HEK293 (cell line): ENCODE results near the gene EGFR.

ENCODE experiments used
- CTCF ChIA-PET: fragments of 350-600 bp; formaldehyde crosslinking; extraction: SDS; loops from one replicate; lab custom pipeline; 2021; ENCODE audit warnings: antibody characterized with exemption; lab: Yijun Ruan, JAX
- POLR2A ChIA-PET: fragments of 300-600 bp; formaldehyde crosslinking; extraction: SDS; loops from one replicate; lab custom pipeline; 2020; ENCODE audit warnings: antibody characterized with exemption, inconsistent platforms; lab: Yijun Ruan, JAX
- H3K27ac ChIP-seq: fragments of 200-500 bp; sonication (Bioruptor generic); 2 replicates; pipeline ENCODE4 v1.5.1; 2014; ENCODE audit warnings: low read depth, low read length, control low read depth, inconsistent platforms; ENCODE audit errors: extremely low read depth
- H3K36me3 ChIP-seq, 2 experiments: fragments of 200-500 bp in 1 of 2; sonication (Bioruptor generic) in 1 of 2; 1 replicate in 1 of 2; 2 replicates in 1 of 2; pipeline ENCODE4 v1.5.1; 2014 to 2017; ENCODE audit warnings: inconsistent platforms in 2 of 2, low read length in 2 of 2; ENCODE audit not compliant: control insufficient read depth in 2 of 2, insufficient read depth in 1 of 2
- H3K4me1 ChIP-seq: fragments of 200-500 bp; sonication (Bioruptor generic); 2 replicates; pipeline ENCODE4 v1.5.1; 2014; ENCODE audit warnings: mild to moderate bottlenecking, low read length, inconsistent platforms; ENCODE audit not compliant: control insufficient read depth, insufficient read depth
- H3K4me3 ChIP-seq: 2 replicates; pipeline ENCODE4 v1.5.1; 2011; ENCODE audit warnings: low read depth, mild to moderate bottlenecking, control low read depth, low read length, moderate library complexity
- H3K9me3 ChIP-seq: fragments of 200-500 bp; sonication (Bioruptor generic); 2 replicates; pipeline ENCODE4 v1.5.1; 2014; ENCODE audit warnings: low read depth, low read length, inconsistent platforms; ENCODE audit not compliant: control insufficient read depth, insufficient read depth
- BCL11A ChIP-seq: fragments of 450-650 bp; formaldehyde crosslinking; IDR thresholded peaks from 2 replicates; pipeline ENCODE4 v1.5.1; 2016; ENCODE audit warnings: low read depth, missing biosample characterization, missing genetic modification characterization
- GLIS1 ChIP-seq: fragments of 450-650 bp; formaldehyde crosslinking; IDR thresholded peaks from 2 replicates; pipeline ENCODE4 v1.5.1; 2016; ENCODE audit warnings: missing biosample characterization, missing genetic modification characterization
- KLF17 ChIP-seq: fragments of 450-650 bp; formaldehyde crosslinking; IDR thresholded peaks from 2 replicates; pipeline ENCODE4 v1.5.1; 2016; ENCODE audit warnings: missing biosample characterization, missing genetic modification characterization
- KLF8 ChIP-seq: fragments of 450-650 bp; formaldehyde crosslinking; IDR thresholded peaks from 2 replicates; pipeline ENCODE4 v1.5.1; 2016; ENCODE audit warnings: missing biosample characterization, missing genetic modification characterization
- MYNN ChIP-seq: fragments of 450-650 bp; formaldehyde crosslinking; IDR thresholded peaks from 2 replicates; pipeline ENCODE4 v1.5.1; 2016; ENCODE audit warnings: missing biosample characterization, missing genetic modification characterization, borderline replicate concordance
- OSR2 ChIP-seq: fragments of 450-650 bp; formaldehyde crosslinking; IDR thresholded peaks from 2 replicates; pipeline ENCODE4 v1.5.1; 2016; ENCODE audit warnings: missing biosample characterization, missing genetic modification characterization
- PATZ1 ChIP-seq: fragments of 450-650 bp; formaldehyde crosslinking; IDR thresholded peaks from 2 replicates; pipeline ENCODE4 v1.5.1; 2016; ENCODE audit warnings: missing biosample characterization, missing genetic modification characterization
- SALL2 ChIP-seq: fragments of 450-650 bp; formaldehyde crosslinking; IDR thresholded peaks from 2 replicates; pipeline ENCODE4 v1.5.0; 2017; ENCODE audit warnings: missing biosample characterization, mild to moderate bottlenecking, missing genetic modification characterization, borderline replicate concordance
- ZBTB44 ChIP-seq: fragments of 450-650 bp; IDR thresholded peaks from 2 replicates; pipeline ENCODE4 v1.5.1; 2018; ENCODE audit warnings: missing biosample characterization, mild to moderate bottlenecking, missing genetic modification characterization
- ZBTB48 ChIP-seq: fragments of 450-650 bp; formaldehyde crosslinking; IDR thresholded peaks from 2 replicates; pipeline ENCODE4 v1.5.1; 2016; ENCODE audit warnings: missing biosample characterization, missing genetic modification characterization
- ZNF133 ChIP-seq: fragments of 450-650 bp; formaldehyde crosslinking; IDR thresholded peaks from 2 replicates; pipeline ENCODE4 v1.5.1; 2016; ENCODE audit warnings: missing biosample characterization, missing genetic modification characterization
- ZNF148 ChIP-seq: fragments of 450-650 bp; formaldehyde crosslinking; IDR thresholded peaks from 2 replicates; pipeline ENCODE4 v1.5.0; 2017; ENCODE audit warnings: missing biosample characterization, missing genetic modification characterization, borderline replicate concordance
- ZNF184 ChIP-seq: fragments of 450-650 bp; IDR thresholded peaks from 2 replicates; pipeline ENCODE4 v1.5.1; 2018; ENCODE audit warnings: missing biosample characterization, mild to moderate bottlenecking, missing genetic modification characterization
- ZNF211 ChIP-seq: fragments of 450-650 bp; formaldehyde crosslinking; IDR thresholded peaks from 2 replicates; pipeline ENCODE4 v1.5.1; 2016; ENCODE audit warnings: low read depth, missing biosample characterization, missing genetic modification characterization
- ZNF274 ChIP-seq, 2 experiments: fragments of 200-500 bp in 1 of 2; fragments of 450-650 bp in 1 of 2; sonication (Bioruptor generic) in 1 of 2; formaldehyde crosslinking in 1 of 2; IDR thresholded peaks; 2 replicates each; pipeline versions ENCODE4 v1.5.1 to v1.6.1; 2014 to 2016; ENCODE audit warnings: borderline replicate concordance in 1 of 2, inconsistent platforms in 1 of 2, low read length in 1 of 2, missing biosample characterization in 1 of 2, missing genetic modification characterization in 1 of 2
- ZNF561 ChIP-seq: fragments of 450-650 bp; IDR thresholded peaks from 2 replicates; pipeline ENCODE4 v1.5.1; 2018; ENCODE audit warnings: missing biosample characterization, missing genetic modification characterization, borderline replicate concordance
- ZNF623 ChIP-seq: fragments of 450-650 bp; formaldehyde crosslinking; IDR thresholded peaks from 2 replicates; pipeline ENCODE4 v1.5.1; 2016; ENCODE audit warnings: missing biosample characterization, missing genetic modification characterization
- ZNF645 ChIP-seq: fragments of 450-650 bp; formaldehyde crosslinking; IDR thresholded peaks from 2 replicates; pipeline ENCODE4; 2016; ENCODE audit warnings: missing biosample characterization, missing genetic modification characterization
- ZNF76 ChIP-seq: fragments of 450-650 bp; formaldehyde crosslinking; IDR thresholded peaks from 2 replicates; pipeline ENCODE4; 2016; ENCODE audit warnings: low read depth, missing biosample characterization, missing genetic modification characterization, borderline replicate concordance
- ZSCAN16 ChIP-seq: fragments of 450-650 bp; formaldehyde crosslinking; IDR thresholded peaks from 2 replicates; pipeline ENCODE4 v1.5.1; 2016; ENCODE audit warnings: missing biosample characterization, missing genetic modification characterization

Gene EGFR

GRCh38 chr7:55032069-55032699, 13.4 kb downstream of the EGFR start (continued):
- TF ChIP-seq ZNF148 (tag by site-specific recombination) (no peak), ZSCAN16 (tag by site-specific recombination) (no peak), ZNF133 (tag by site-specific recombination) (no peak), ZNF211 (no peak), MYNN (tag by site-specific recombination) (no peak)

- ChIA-PET POLR2A (no interaction called here), CTCF (no interaction called here)
- Histone ChIP-seq H3K4me3 (no peak overlapping the region), H3K36me3 (no peaks in the 10 kb centered on the region), H3K4me1 (peaks cover under 1% of the 10 kb centered on the region; the same call in 1 of the 2 replicates), H3K9me3 (no peaks in the 10 kb centered on the region), H3K27ac (no peak overlapping the region)
- TF ChIP-seq ZNF561 (tag by site-specific recombination) = no peak
- no peak for TF ChIP-seq ZNF76 (tag by site-specific recombination)
- no peak for TF ChIP-seq BCL11A
- TF ChIP-seq ZNF211 = no peak
- no peak for TF ChIP-seq ZNF148 (tag by site-specific recombination)
These were observed 14.5 kb downstream of the EGFR start for GRCh38 chr7:55033236-55033846.

- Histone ChIP-seq H3K4me3 (no peak overlapping the region), H3K27ac (no peak overlapping the region), H3K4me1 (no peaks in the 10 kb centered on the region; the same call in 1 of the 2 replicates), H3K36me3 (no peaks in the 10 kb centered on the region), H3K9me3 (no peaks in the 10 kb centered on the region)
- ChIA-PET CTCF (no interaction called here), POLR2A (no interaction called here)
- no peak for TF ChIP-seq KLF8 (tag by site-specific recombination)
- TF ChIP-seq ZNF623 (tag by site-specific recombination) = no peak
- no peak for TF ChIP-seq ZBTB44 (tag by site-specific recombination)
- no peak for TF ChIP-seq ZBTB48
- no peak for TF ChIP-seq ZNF645 (tag by site-specific recombination)
- no peak for TF ChIP-seq PATZ1 (tag by site-specific recombination)
- TF ChIP-seq ZNF184 = no peak
- no peak for TF ChIP-seq KLF17 (tag by site-specific recombination)
- no peak for TF ChIP-seq SALL2
- TF ChIP-seq OSR2 (tag by site-specific recombination) = no peak
- no peak for TF ChIP-seq GLIS1 (tag by site-specific recombination)
- no peak for TF ChIP-seq ZNF274 (IDR thresholded peaks at IDR 0.05; ENCODE audit: low read length)
- no peak for TF ChIP-seq ZNF274 (tag by site-specific recombination; IDR thresholded peaks at IDR 0.05; ENCODE audit: borderline replicate concordance)
These were observed 16.0 kb downstream of the EGFR start for GRCh38 chr7:55034776-55035175.
